BJ (cell line): Measurements from ENCODE around the gene ADGRV1. TPM values are rescaled to one million over a fixed set of nuclear protein-coding genes. Genes with fewer than 3 reads are reported as not detected.

Source experiments
- CTCF ChIA-PET: fragments of 350-600 bp; formaldehyde crosslinking; extraction: SDS; loops from one replicate; lab custom pipeline; 2021; ENCODE audit warnings: antibody characterized with exemption, inconsistent platforms; lab: Yijun Ruan, JAX
- POLR2A ChIA-PET: fragments of 300-600 bp; sonication (Branson Sonifier 250); formaldehyde crosslinking; extraction: SDS; loops from one replicate; lab custom pipeline; 2021; ENCODE audit warnings: antibody characterized with exemption; lab: Charles Lee
- DNase-seq: peaks from one replicate; pipeline ENCODE4 v3.0.0-alpha.2; 2011; ENCODE audit warnings: low read depth
- H3K27me3 ChIP-seq: 2 replicates; pipeline ENCODE4 v1.6.0; 2011; ENCODE audit warnings: low read length; ENCODE audit not compliant: control insufficient read depth, insufficient read depth
- H3K36me3 ChIP-seq: 2 replicates; pipeline ENCODE4 v1.5.1; 2011; ENCODE audit warnings: low read length; ENCODE audit not compliant: control insufficient read depth, insufficient read depth
- H3K4me3 ChIP-seq: 2 replicates; pipeline ENCODE4 v1.5.1; 2011; ENCODE audit warnings: low read depth, mild to moderate bottlenecking, control low read depth, low read length
- polyA plus RNA-seq: library from polyadenylated mRNA; depleted of rRNA; stranded (reverse); fragments of >200 nt; gene quantifications from 2 replicates; pipeline ENCODE4 v1.2.3, GENCODE V29; 2011
- TF ChIP-seq, protein P1 (sequence below): IDR thresholded peaks from 2 replicates; pipeline ENCODE4 v1.5.1; 2011; ENCODE audit warnings: low read depth, mild to moderate bottlenecking, control low read depth, inconsistent platforms, low read length, moderate library complexity; ENCODE audit not compliant: insufficient read depth

The ADGRV1 gene
- polyA plus RNA-seq, 1 experiment, result 0.15 TPM

DNA sequence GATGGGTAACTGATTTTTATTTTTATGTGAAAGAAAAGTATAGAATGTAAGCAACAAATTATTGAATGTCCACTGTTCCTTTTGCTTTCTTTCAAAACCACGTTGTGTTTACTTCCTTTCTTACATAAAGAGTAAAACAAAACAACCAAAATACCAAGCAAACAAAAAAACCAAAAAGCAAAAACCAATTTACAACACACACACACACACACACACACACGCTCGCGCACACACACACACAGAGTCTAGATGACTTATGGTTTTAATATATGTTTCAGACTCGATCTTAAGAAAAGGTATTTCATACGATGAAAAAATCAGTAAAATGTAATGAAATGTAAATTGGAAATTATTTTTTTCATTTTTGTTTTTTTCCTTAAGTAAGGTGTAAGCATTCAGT is 80.3 kb downstream of the ADGRV1 start:
- ChIA-PET CTCF (no interaction called here), POLR2A (no interaction called here)
- TF ChIP-seq, protein P1, sequence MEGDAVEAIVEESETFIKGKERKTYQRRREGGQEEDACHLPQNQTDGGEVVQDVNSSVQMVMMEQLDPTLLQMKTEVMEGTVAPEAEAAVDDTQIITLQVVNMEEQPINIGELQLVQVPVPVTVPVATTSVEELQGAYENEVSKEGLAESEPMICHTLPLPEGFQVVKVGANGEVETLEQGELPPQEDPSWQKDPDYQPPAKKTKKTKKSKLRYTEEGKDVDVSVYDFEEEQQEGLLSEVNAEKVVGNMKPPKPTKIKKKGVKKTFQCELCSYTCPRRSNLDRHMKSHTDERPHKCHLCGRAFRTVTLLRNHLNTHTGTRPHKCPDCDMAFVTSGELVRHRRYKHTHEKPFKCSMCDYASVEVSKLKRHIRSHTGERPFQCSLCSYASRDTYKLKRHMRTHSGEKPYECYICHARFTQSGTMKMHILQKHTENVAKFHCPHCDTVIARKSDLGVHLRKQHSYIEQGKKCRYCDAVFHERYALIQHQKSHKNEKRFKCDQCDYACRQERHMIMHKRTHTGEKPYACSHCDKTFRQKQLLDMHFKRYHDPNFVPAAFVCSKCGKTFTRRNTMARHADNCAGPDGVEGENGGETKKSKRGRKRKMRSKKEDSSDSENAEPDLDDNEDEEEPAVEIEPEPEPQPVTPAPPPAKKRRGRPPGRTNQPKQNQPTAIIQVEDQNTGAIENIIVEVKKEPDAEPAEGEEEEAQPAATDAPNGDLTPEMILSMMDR, result no peak
- DNase-seq, result no peak
- H3K36me3 ChIP-seq, result no peaks in the 10 kb centered on the region
- H3K4me3 ChIP-seq, result no peak overlapping the region
- no peaks in the 10 kb centered on the region for H3K27me3 ChIP-seq

DNA sequence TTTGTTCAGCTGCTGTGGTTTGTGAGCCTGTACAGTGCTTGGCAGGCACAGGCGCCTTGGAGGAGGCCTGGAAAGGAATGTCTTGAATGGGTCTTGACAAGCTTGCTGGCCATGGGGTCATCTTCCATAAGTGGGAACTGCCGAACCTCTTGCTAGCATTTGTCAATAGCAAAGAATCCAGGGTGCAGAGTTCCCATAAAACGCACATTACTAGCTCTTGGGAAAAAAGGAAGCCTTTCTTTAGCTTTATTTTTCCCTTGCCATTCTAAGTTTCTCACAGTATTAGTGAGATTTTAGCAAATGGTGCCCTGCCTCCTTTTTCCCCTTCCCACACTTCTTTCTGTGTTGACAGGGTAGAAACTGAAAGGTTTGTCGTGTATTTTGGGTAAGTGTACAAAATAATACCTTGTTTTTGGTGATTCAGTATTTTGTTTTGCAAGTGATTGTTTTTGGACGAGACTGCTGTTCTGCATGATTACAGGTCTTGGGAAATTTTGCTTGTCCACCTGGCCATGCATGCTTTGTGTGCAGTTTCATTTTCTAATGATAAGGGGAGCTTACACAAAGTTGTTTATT is 82.0 kb downstream of the ADGRV1 start:
- DNase-seq, result no peak

DNA sequence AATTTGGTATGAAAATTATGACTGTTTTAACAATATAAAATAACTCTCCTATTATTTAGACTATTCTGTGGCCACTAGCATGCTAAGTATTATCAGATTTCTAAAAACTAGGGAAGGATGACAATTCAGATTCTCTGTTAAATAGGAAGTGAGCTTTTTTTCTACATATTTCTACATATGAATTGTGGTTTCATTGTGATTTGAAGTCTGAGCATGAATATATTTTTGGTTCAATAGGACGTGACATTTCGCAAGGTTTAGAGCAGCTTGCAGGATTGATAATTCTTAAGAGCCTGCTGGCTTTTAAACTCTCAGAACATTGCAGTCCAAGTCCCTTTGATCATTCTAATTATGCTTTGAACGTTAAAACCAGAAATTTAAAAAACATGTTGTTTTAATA is 82.9 kb downstream of the ADGRV1 start:
- Histone ChIP-seq H3K4me3 (no peak overlapping the region), H3K36me3 (no peaks in the 10 kb centered on the region), H3K27me3 (no peaks in the 10 kb centered on the region)
- ChIA-PET POLR2A (no interaction called here), CTCF (no interaction called here)
- TF ChIP-seq, protein P1, result no peak
- no peak for DNase-seq

More for the DNA sequence above, 82.0 kb downstream of the ADGRV1 start:
- POLR2A ChIA-PET, result no interaction called here
- Histone ChIP-seq H3K4me3 (no peak overlapping the region), H3K36me3 (no peaks in the 10 kb centered on the region), H3K27me3 (no peaks in the 10 kb centered on the region)
- CTCF ChIA-PET, result no interaction called here
- TF ChIP-seq, protein P1, result no peak

DNA sequence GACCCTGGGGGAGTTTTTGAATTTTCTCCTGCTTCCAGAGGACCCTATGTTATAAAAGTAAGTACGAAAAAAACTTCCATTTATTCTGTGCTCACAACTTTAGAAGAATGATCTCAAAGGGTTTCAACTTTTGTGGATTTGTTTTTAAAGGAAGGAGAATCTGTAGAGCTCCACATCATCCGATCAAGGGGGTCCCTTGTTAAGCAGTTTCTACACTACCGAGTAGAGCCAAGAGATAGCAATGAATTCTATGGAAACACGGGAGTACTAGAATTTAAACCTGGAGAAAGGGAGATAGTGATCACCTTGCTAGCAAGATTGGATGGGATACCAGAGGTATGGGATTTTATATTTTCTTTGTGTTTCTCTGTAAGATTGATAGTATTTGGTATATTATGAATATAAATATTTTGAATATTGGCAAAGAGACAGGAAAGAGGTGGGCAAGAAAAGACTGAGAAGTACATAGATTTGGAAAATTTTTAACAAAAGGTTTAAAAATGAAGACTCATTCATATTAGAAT is 84.2 kb downstream of the ADGRV1 start:
- no peak overlapping the region for H3K4me3 ChIP-seq
- no peaks in the 10 kb centered on the region for H3K36me3 ChIP-seq
- TF ChIP-seq, protein P1, result no peak
- CTCF ChIA-PET, result no interaction called here
- DNase-seq, result no peak
- H3K27me3 ChIP-seq, result no peaks in the 10 kb centered on the region
- POLR2A ChIA-PET, result no interaction called here

DNA sequence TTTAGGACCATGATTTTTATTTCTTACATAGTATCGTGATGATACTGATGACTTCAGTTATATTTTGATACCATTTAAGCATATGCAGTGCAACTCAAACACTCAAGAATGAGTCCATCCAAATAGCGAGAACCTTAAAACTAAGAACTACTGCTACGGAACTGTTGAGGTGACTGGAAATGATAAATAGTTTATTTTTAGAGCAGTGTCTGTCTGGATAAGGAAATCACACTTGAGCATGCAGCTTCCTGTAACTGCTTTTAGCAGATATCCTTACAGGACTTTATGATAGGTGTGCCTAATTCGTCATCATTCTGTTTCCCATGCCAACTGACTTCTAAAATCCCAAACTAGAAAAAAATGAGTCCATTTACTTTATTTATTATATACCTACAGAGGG is 85.5 kb downstream of the ADGRV1 start:
- ChIA-PET CTCF (no interaction called here), POLR2A (no interaction called here)
- Histone ChIP-seq H3K27me3 (no peaks in the 10 kb centered on the region), H3K36me3 (no peaks in the 10 kb centered on the region), H3K4me3 (no peak overlapping the region)
- no peak for DNase-seq
- TF ChIP-seq, protein P1, result no peak
